GM23338 (cell line): Measurements from ENCODE around the gene BEND7. TPM values are rescaled to one million over a fixed set of nuclear protein-coding genes. Genes with fewer than 3 reads are reported as not detected.

ENCODE experiments used
- ATAC-seq: fragments of 200-7000 bp; cut with Tn5 transposase; 3 replicates; pipeline ENCODE4 v1.9.1; 2020
- DNase-seq: peaks from one replicate; pipeline ENCODE4 v3.0.0-alpha.2; 2015; ENCODE audit warnings: low spot score
- H2AFZ ChIP-seq: fragments of 200-600 bp; sonication (generic); 2 replicates; pipeline ENCODE4 v1.8.0; 2016; ENCODE audit warnings: antibody characterized with exemption, mild to moderate bottlenecking, moderate library complexity
- H3F3A ChIP-seq: fragments of 200-600 bp; sonication (generic); replicated peaks from 2 replicates; pipeline ENCODE4 v1.8.0; 2017; ENCODE audit warnings: antibody characterized with exemption, mixed run types, low read depth
- H3K27ac ChIP-seq: fragments of 200-600 bp; sonication (generic); 2 replicates; pipeline ENCODE4 v1.6.1; 2016; ENCODE audit warnings: low read depth
- H3K27me3 ChIP-seq: fragments of 200-600 bp; sonication (generic); 2 replicates; pipeline ENCODE4 v1.8.0; 2016; ENCODE audit warnings: mild to moderate bottlenecking, mixed run types, moderate library complexity; ENCODE audit not compliant: insufficient read depth
- H3K36me3 ChIP-seq: fragments of 200-600 bp; sonication (generic); 2 replicates; pipeline ENCODE4 v1.8.0; 2016; ENCODE audit warnings: mild to moderate bottlenecking; ENCODE audit not compliant: insufficient read depth
- H3K4me1 ChIP-seq: fragments of 200-600 bp; sonication (generic); 2 replicates; pipeline ENCODE4 v1.8.0; 2016; ENCODE audit warnings: mild to moderate bottlenecking, moderate library complexity; ENCODE audit not compliant: insufficient read depth
- H3K4me2 ChIP-seq: fragments of 200-600 bp; sonication (generic); 2 replicates; pipeline ENCODE4 v1.7.1; 2017; ENCODE audit warnings: mixed run types
- H3K4me3 ChIP-seq: fragments of 200-600 bp; sonication (generic); 2 replicates; pipeline ENCODE4 v1.6.1; 2016; ENCODE audit warnings: mixed run types
- H3K79me2 ChIP-seq: fragments of 200-600 bp; sonication (generic); replicated peaks from 2 replicates; pipeline ENCODE4 v1.8.0; 2017; ENCODE audit warnings: mild to moderate bottlenecking; ENCODE audit not compliant: insufficient read depth
- H3K9me2 ChIP-seq: fragments of 200-600 bp; sonication (generic); 2 replicates; pipeline ENCODE4 v1.8.0; 2017; ENCODE audit not compliant: insufficient read depth
- H4K20me1 ChIP-seq: fragments of 200-600 bp; sonication (generic); replicated peaks from 2 replicates; pipeline ENCODE4 v1.8.0; 2017; ENCODE audit warnings: mild to moderate bottlenecking; ENCODE audit not compliant: insufficient read depth
- H3K27ac Mint-ChIP-seq: 2 replicates; pipeline ENCODE4 v1.8.0; 2020; ENCODE audit warnings: inconsistent platforms, mild to moderate bottlenecking, moderate library complexity, mixed read lengths
- H3K27me3 Mint-ChIP-seq: 3 replicates; pipeline ENCODE4 v1.8.0; 2022; ENCODE audit warnings: low read depth, mild to moderate bottlenecking, moderate library complexity, mixed read lengths, inconsistent platforms; ENCODE audit not compliant: insufficient read depth, poor library complexity
- H3K36me3 Mint-ChIP-seq: 3 replicates; pipeline ENCODE4 v1.8.0; 2021; ENCODE audit warnings: low read depth, mild to moderate bottlenecking, inconsistent platforms, moderate library complexity, mixed read lengths
- H3K4me1 Mint-ChIP-seq: 3 replicates; pipeline ENCODE4 v1.8.0; 2020; ENCODE audit warnings: mild to moderate bottlenecking, inconsistent platforms, mixed read lengths
- H3K4me3 Mint-ChIP-seq: 3 replicates; pipeline ENCODE4 v1.8.0; 2021; ENCODE audit warnings: moderate library complexity, mild to moderate bottlenecking, inconsistent platforms, mixed read lengths
- H3K9me3 Mint-ChIP-seq: 3 replicates; pipeline ENCODE4 v1.8.0; 2020; ENCODE audit warnings: moderate library complexity, mild to moderate bottlenecking, inconsistent platforms, mixed read lengths
- CREB1 ChIP-seq: fragments of 250-450 bp; sonication (Bioruptor Pico); IDR thresholded peaks from 2 replicates; pipeline ENCODE4 v1.5.0; 2020; ENCODE audit warnings: low read depth, mild to moderate bottlenecking, moderate library complexity
- EZH2 ChIP-seq: fragments of 200-600 bp; sonication (generic); IDR thresholded peaks from one replicate; pipeline ENCODE4 v1.8.0; 2017; ENCODE audit warnings: antibody characterized with exemption, mild to moderate bottlenecking, low read depth; ENCODE audit not compliant: unreplicated experiment
- EZH2phosphoT487 ChIP-seq: fragments of 200-600 bp; sonication (generic); IDR thresholded peaks from one replicate; pipeline ENCODE4 v1.8.1; 2018; ENCODE audit warnings: antibody characterized with exemption; ENCODE audit not compliant: unreplicated experiment
- JUNB ChIP-seq: IDR thresholded peaks from one replicate; pipeline ENCODE4 v1.6.1; 2016; ENCODE audit warnings: antibody characterized with exemption; ENCODE audit not compliant: unreplicated experiment
- NANOG ChIP-seq: IDR thresholded peaks from 2 replicates; pipeline ENCODE4 v1.6.1; 2016; ENCODE audit warnings: antibody characterized with exemption, borderline replicate concordance
- POLR2AphosphoS5 ChIP-seq: IDR thresholded peaks from 2 replicates; pipeline ENCODE4 v1.6.1; 2016; ENCODE audit warnings: antibody characterized with exemption, low read depth
- REST ChIP-seq: IDR thresholded peaks from one replicate; pipeline ENCODE4 v1.6.1; 2018; ENCODE audit warnings: antibody characterized with exemption; ENCODE audit not compliant: unreplicated experiment
- STAT1 ChIP-seq: IDR thresholded peaks from one replicate; pipeline ENCODE4 v1.6.1; 2016; ENCODE audit warnings: antibody characterized with exemption; ENCODE audit not compliant: unreplicated experiment
- ZNF114 ChIP-seq: fragments of 250-450 bp; sonication (Bioruptor Pico); IDR thresholded peaks from 2 replicates; pipeline ENCODE4 v1.5.0; 2020; ENCODE audit warnings: mild to moderate bottlenecking, moderate library complexity
- ZNF331 ChIP-seq: fragments of 250-450 bp; sonication (Bioruptor Pico); IDR thresholded peaks from 2 replicates; pipeline ENCODE4 v1.5.0; 2020; ENCODE audit warnings: low read depth, mild to moderate bottlenecking, moderate library complexity
- ZNF462 ChIP-seq: fragments of 250-450 bp; sonication (Bioruptor Pico); IDR thresholded peaks from 2 replicates; pipeline ENCODE4 v1.5.0; 2020; ENCODE audit warnings: mild to moderate bottlenecking, moderate library complexity
- polyA plus RNA-seq: library from polyadenylated mRNA; unstranded; fragments of >200 nt; fragmentation: Nextera tagmentation; extraction: Ambion mirVana; gene quantifications from 2 replicates; pipeline ENCODE4 v1.2.1, GENCODE V29; 2016
- total RNA-seq: library from RNA; depleted of rRNA; stranded (reverse); fragments of >200 nt; shearing (Covaris generic); gene quantifications from 2 replicates; pipeline ENCODE4 v1.2.3, GENCODE V29; 2014
- TF ChIP-seq, protein P1 (sequence below), 2 experiments: fragments of 200-600 bp in 1 of 2; sonication (generic) in 1 of 2; conservative IDR thresholded peaks; 2 replicates each; pipeline versions ENCODE4 v1.5.1 to v1.6.1; 2016 to 2017; ENCODE audit warnings: antibody characterized with exemption in 2 of 2, low read depth in 2 of 2, mild to moderate bottlenecking in 2 of 2, moderate library complexity in 1 of 2

The BEND7 gene
- total and polyA plus RNA-seq, 2 experiments from 2014 or later: 3.1 to 9.6 TPM

DNA sequence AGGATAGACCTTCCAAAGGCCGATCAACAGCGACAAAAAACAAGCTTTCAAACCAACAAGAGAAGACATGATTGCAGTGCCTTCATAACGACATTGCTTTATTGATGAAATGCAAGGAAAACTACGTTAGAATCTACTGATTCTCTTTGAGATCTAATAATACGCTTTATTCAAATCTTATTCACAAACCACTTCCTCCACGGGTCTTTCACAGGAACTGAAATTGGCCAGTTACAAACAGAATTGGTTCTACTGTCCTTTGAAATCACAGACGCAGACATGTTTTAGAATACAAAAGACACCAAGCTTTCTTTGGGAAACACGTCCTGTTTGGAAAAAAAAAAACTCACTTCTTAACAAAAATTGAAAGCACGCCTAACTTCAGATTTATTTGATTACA is 106.0 kb downstream of the BEND7 start:
- no peak for ATAC-seq
- Histone ChIP-seq H3K4me2 (no peak overlapping the region), H3K27ac (no peak overlapping the region), H3F3A (no peaks in the 10 kb centered on the region), H3K4me3 (no peak overlapping the region), H3K36me3 (no peaks in the 10 kb centered on the region; the same call in 1 of the 2 replicates), H3K4me1 (no peaks in the 10 kb centered on the region), H3K79me2 (no peaks in the 10 kb centered on the region), H4K20me1 (no peaks in the 10 kb centered on the region), H3K9me2 (no peaks in the 10 kb centered on the region), H2AFZ (no peak overlapping the region), H3K27me3 (no peaks in the 10 kb centered on the region)
- Mint-ChIP-seq H3K4me3 (no peak overlapping the region), H3K27me3 (peaks cover 5% of the 10 kb centered on the region), H3K9me3 (no peaks in the 10 kb centered on the region), H3K36me3 (no peaks in the 10 kb centered on the region), H3K4me1 (no peaks in the 10 kb centered on the region; the same call in 2 of the 3 replicates), H3K27ac (no peak overlapping the region)
- TF ChIP-seq POLR2AphosphoS5 (no peak), EZH2phosphoT487 (no peak), NANOG (no peak), CREB1 (CRISPR knock-in tag) (no peak), ZNF114 (CRISPR knock-in tag) (no peak), STAT1 (no peak), EZH2 (no peak), REST (no peak), JUNB (no peak), ZNF462 (no peak), ZNF331 (CRISPR knock-in tag) (no peak)
- TF ChIP-seq, protein P1, sequence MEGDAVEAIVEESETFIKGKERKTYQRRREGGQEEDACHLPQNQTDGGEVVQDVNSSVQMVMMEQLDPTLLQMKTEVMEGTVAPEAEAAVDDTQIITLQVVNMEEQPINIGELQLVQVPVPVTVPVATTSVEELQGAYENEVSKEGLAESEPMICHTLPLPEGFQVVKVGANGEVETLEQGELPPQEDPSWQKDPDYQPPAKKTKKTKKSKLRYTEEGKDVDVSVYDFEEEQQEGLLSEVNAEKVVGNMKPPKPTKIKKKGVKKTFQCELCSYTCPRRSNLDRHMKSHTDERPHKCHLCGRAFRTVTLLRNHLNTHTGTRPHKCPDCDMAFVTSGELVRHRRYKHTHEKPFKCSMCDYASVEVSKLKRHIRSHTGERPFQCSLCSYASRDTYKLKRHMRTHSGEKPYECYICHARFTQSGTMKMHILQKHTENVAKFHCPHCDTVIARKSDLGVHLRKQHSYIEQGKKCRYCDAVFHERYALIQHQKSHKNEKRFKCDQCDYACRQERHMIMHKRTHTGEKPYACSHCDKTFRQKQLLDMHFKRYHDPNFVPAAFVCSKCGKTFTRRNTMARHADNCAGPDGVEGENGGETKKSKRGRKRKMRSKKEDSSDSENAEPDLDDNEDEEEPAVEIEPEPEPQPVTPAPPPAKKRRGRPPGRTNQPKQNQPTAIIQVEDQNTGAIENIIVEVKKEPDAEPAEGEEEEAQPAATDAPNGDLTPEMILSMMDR (conservative IDR thresholded peaks at IDR 0.05; ENCODE audit: low read depth in 2 of 2): no peak
- DNase-seq: no peak
